AG20443 (cell line): Measurements from ENCODE around the gene FOSL1.

ENCODE experiments used
- DNase-seq: peaks from one replicate; pipeline ENCODE4 v3.0.0; 2012; ENCODE audit warnings: low spot score, mixed read lengths

The FOSL1 gene

GRCh38 chr11:65900125-65900898, at the start of gene FOSL1:
Gene FOSL1 (minus strand): TSS chr11:65900388. CDS start chr11:65900339, 49 bp downstream.
- DNase-seq: peak; percentile 95

DNA sequence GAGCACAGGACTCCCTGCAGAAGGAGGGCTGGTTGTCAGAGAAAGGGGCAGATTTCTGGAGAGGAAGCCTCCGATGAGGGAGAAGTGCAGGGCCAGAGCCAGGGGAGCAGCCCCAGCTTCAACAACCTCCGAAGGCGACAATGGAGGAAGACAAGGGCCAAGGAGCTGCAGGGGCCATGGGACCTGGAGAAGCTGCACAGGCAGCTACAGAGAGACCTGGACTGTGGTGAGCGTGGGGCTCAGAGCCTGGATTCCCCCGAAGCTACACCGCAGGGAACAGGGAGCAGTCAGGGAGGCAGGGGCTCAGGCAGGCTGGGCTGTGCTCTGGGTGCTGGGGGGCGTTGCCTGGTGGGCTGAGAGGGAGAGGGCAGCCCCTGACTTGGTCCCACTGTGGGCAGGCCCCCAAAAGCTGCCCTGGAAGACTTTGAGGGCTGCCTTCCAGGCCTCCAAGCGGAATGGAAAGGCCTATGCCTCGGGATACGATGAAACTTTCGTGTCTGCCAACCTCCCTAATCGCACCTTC, 47.5 kb upstream of the FOSL1 start:
- no peak for DNase-seq

GRCh38 chr11:65947133-65947532, 46.9 kb upstream of the FOSL1 start:
- DNase-seq: no peak

GRCh38 chr11:65946655-65947054, 46.5 kb upstream of the FOSL1 start:
- no peak for DNase-seq

DNA sequence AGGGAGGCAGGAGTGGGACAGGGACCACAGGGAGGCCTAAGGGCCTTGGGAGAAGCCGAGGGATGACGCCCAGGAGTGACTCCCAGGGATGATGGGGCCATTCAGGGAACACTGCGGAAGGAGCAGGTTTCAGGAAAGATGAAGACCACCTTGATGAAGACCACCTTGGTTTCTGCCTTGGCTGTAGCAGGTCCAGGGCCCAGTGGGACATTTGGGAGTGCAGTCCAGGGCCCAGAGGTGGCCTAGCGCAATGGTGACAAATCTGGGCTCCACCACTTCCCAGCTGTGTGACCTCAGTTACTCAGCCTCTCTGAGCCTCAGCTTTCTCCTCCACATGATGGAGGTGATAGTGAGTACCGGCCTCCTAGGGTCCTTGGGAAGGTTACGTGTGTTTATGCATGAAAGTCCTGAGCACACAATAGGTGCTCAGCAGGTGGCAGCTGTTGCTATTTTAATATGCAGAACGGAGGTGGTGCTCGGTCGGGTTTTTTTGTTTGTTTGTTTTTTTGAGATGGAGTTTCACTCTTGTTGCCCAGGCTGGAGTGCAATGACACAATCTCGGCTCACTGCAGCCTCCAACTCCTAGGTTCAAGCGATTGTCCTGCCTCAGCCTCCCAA, 45.9 kb upstream of the FOSL1 start:
- no peak for DNase-seq

DNA sequence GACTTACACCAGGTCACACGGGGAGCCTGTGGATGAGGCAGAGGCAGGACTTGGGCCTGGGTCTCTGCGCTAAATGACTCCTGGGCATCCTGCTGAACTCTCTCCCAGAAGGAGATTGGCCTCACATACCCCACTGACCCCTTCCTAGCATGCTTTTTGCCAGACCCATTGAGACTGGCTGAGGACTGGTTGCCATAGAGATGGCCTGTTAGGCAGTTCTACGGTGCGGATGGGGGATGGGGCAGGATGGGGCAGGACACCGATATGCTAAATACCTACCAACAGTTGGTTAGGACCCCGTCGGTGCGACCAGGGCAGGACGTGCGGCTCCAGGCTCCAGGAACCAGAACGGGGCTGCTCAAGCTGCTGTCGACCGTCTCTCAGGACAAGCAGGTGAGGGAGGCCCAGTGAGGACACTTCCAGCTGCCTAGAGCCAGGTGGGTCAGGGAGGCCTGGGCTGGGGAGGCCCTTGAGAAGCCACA, 45.3 kb upstream of the FOSL1 start, which contains the start of gene TSGA10IP:
TSGA10IP (plus strand) TSS at position 51 of the 482 bp plus-strand sequence; CDS start at position 247, 196 bp downstream.
- DNase-seq: no peak

DNA sequence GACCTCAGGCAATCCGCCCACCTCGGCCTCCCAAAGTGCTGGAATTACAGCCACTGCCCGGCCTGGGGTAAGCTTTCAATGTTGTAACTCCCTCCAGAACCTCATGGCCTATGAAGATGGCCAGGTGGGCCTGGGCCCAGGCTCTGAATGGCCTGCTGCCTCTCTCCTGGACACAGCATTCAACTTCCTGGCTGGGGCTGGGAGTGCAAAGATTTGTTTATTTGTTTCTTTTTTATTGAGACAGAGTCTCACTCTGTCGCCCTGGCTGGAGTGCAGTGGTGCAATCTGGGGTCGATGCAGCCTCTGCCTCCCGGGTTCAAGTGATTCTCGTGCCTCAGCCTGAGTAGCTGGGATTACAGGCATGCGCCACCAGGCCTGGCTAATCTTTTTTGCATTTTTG, 44.6 kb upstream of the FOSL1 start:
- DNase-seq: no peak

- DNase-seq: no peak
Observed at GRCh38 chr11:65944191-65944590, 44.0 kb upstream of the FOSL1 start.

DNA sequence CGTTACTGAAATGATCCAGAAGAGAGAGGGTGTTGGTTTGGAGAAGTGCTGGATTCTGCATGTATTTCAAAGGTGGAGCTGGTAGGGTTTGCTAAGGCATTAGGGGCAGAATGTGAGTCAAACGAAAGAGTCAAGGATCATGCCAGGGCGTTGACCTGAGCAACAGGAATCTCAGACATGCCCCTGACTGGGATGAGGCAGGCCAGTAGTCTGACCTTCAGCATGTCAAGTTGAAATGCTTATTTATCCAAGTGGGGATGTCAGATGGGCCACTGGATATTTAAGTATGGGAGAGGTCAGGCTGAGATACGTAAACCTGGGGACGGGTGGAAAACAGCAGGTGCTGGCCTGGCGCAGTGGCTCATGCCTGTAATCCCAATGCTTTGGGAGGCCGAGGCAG, 42.3 kb upstream of the FOSL1 start:
- DNase-seq: no peak

GRCh38 chr11:65941720-65942310, 41.6 kb upstream of the FOSL1 start:
- no peak for DNase-seq

GRCh38 chr11:65937766-65938165, 37.6 kb upstream of the FOSL1 start:
- no peak for DNase-seq

DNA sequence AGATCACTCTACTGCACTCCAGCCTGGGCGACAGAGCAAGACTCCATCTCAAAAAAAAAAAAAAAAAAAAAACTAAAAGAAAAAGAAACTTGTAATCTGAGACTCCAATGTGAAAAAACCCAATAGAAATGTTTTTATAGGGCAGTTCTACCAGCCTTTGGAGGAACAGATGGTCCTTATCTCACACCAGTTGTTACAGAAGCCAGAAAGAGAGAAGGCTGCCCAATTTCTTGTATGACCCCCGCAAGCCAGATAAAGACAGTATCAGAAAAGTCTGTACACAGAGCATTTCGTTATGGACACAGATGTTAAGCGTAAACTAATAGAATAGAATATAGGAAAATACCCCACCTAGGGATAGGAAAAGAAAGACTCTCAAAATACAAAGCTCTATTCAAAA, 33.8 kb upstream of the FOSL1 start:
- DNase-seq: no peak

- DNase-seq: peak; percentile 50
Observed at GRCh38 chr11:65932558-65932919, 32.4 kb upstream of the FOSL1 start.

GRCh38 chr11:65931773-65932557, 31.8 kb upstream of the FOSL1 start:
- no peak for DNase-seq

GRCh38 chr11:65928667-65929066, 28.5 kb upstream of the FOSL1 start:
- no peak for DNase-seq

GRCh38 chr11:65927904-65928397, 27.8 kb upstream of the FOSL1 start:
- peak; percentile 50 for DNase-seq

GRCh38 chr11:65925397-65925796, 25.2 kb upstream of the FOSL1 start:
- DNase-seq: no peak

GRCh38 chr11:65922565-65922964, 22.4 kb upstream of the FOSL1 start:
- no peak for DNase-seq

- no peak for DNase-seq
Observed at GRCh38 chr11:65921876-65922275, 21.7 kb upstream of the FOSL1 start.

- DNase-seq: peak; percentile 36
Observed at GRCh38 chr11:65921033-65921555, 20.9 kb upstream of the FOSL1 start.

GRCh38 chr11:65920372-65920802, 20.2 kb upstream of the FOSL1 start:
- peak; percentile 11 for DNase-seq
